Right forelimb (tissue), 1 donor: ENCODE measurements around the gene TMPRSS11A.

Experiments used
- DNase-seq: peaks from one replicate; pipeline ENCODE4 v3.0.0-alpha.2; 2018

The TMPRSS11A gene

GRCh38 chr4:67861513-67861912 lies 101.8 kb downstream of the TMPRSS11A start:
- DNase-seq = no peak
